NCI-H1048 (cell line): ENCODE results near the gene NKD1.

Source experiments
- DNase-seq: peaks from one replicate; lab custom pipeline; 2025; lab: John Stamatoyannopoulos, UW

NKD1 gene

GRCh38 chr16:50613281-50613963, 65.2 kb downstream of the NKD1 start:
- no peak for DNase-seq

- DNase-seq, result no peak
Measured at GRCh38 chr16:50613964-50614474, 65.8 kb downstream of the NKD1 start.

GRCh38 chr16:50614955-50615724, 66.9 kb downstream of the NKD1 start:
- no peak for DNase-seq

- DNase-seq, result no peak
Measured at GRCh38 chr16:50615891-50616290, 67.7 kb downstream of the NKD1 start.

GRCh38 chr16:50616386-50616785, 68.2 kb downstream of the NKD1 start:
- DNase-seq, result no peak

- no peak for DNase-seq
Measured at GRCh38 chr16:50616883-50617645, 68.9 kb downstream of the NKD1 start.

- no peak for DNase-seq
Measured at GRCh38 chr16:50617646-50618184, 69.5 kb downstream of the NKD1 start.

- no peak for DNase-seq
Measured at GRCh38 chr16:50618238-50618918, 70.2 kb downstream of the NKD1 start.

- DNase-seq, result no peak
Measured at GRCh38 chr16:50619702-50620491, 71.7 kb downstream of the NKD1 start.

GRCh38 chr16:50620646-50621451, 72.7 kb downstream of the NKD1 start:
- DNase-seq, result no peak

GRCh38 chr16:50621452-50621792, 73.2 kb downstream of the NKD1 start:
- DNase-seq, result no peak

- DNase-seq, result no peak
Measured at GRCh38 chr16:50622029-50622428, 73.8 kb downstream of the NKD1 start.

- DNase-seq, result no peak
Measured at GRCh38 chr16:50622643-50623369, 74.6 kb downstream of the NKD1 start.

GRCh38 chr16:50624449-50624970, 76.3 kb downstream of the NKD1 start:
- no peak for DNase-seq

GRCh38 chr16:50625374-50625773, 77.2 kb downstream of the NKD1 start:
- no peak for DNase-seq

GRCh38 chr16:50626868-50627267, 78.7 kb downstream of the NKD1 start:
- DNase-seq, result no peak

- DNase-seq, result no peak
Measured at GRCh38 chr16:50627419-50627818, 79.2 kb downstream of the NKD1 start.

GRCh38 chr16:50628156-50628802, 80.1 kb downstream of the NKD1 start:
- no peak for DNase-seq

GRCh38 chr16:50629334-50629733, 81.1 kb downstream of the NKD1 start:
- DNase-seq, result no peak
